PC-3 (cell line): ENCODE results near the gene RBM47.

Experiments
- EZH2 ChIP-seq: fragments of 300-600 bp; sonication (generic); IDR thresholded peaks from one replicate; pipeline ENCODE4 v1.6.1; 2017; ENCODE audit warnings: antibody characterized with exemption, mild to moderate bottlenecking, low read length; ENCODE audit not compliant: unreplicated experiment
- EZH2phosphoT487 ChIP-seq: fragments of 300-600 bp; sonication (generic); IDR thresholded peaks from 2 replicates; pipeline ENCODE4 v1.6.1; 2018; ENCODE audit warnings: mild to moderate bottlenecking, antibody characterized with exemption, low read length, borderline replicate concordance
- TF ChIP-seq, protein P1 (sequence below): fragments of 300-600 bp; sonication (generic); conservative IDR thresholded peaks from 2 replicates; pipeline ENCODE4 v1.5.1; 2017; ENCODE audit warnings: antibody characterized with exemption, low read depth, mild to moderate bottlenecking, low read length

DNA sequence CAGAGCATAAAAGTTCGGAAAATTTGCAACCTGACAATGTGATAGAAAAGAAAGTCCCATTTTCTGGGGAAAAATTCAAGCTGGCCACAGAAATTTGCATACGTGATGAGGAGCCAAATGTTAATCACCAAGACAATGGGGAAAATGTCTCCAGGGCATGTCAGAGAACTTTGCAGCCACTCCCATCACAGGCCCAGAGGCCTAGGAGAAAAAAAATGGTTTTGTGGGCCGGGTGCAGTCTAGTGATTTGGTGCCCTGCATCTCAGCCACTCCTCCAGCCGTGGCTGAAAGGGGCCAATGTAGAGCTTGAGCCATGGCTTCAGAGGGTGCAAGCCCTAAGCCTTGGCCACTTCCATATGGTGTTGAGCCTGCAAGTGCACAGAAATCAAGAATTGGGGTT is 223.3 kb downstream of the RBM47 start:
- TF ChIP-seq, protein P1, sequence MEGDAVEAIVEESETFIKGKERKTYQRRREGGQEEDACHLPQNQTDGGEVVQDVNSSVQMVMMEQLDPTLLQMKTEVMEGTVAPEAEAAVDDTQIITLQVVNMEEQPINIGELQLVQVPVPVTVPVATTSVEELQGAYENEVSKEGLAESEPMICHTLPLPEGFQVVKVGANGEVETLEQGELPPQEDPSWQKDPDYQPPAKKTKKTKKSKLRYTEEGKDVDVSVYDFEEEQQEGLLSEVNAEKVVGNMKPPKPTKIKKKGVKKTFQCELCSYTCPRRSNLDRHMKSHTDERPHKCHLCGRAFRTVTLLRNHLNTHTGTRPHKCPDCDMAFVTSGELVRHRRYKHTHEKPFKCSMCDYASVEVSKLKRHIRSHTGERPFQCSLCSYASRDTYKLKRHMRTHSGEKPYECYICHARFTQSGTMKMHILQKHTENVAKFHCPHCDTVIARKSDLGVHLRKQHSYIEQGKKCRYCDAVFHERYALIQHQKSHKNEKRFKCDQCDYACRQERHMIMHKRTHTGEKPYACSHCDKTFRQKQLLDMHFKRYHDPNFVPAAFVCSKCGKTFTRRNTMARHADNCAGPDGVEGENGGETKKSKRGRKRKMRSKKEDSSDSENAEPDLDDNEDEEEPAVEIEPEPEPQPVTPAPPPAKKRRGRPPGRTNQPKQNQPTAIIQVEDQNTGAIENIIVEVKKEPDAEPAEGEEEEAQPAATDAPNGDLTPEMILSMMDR = no peak
- TF ChIP-seq EZH2phosphoT487 = no peak
- no peak for TF ChIP-seq EZH2
